Measurements from ENCODE around the gene BCAP29.

GRCh38 chr7:107596881-107597581 is 17.0 kb downstream of the BCAP29 start:
- TF ChIP-seq GATA2 (IDR thresholded peaks at IDR 0.05; ENCODE audit: low read depth, low read length) (no peak), GATA3 (IDR thresholded peaks at IDR 0.05; ENCODE audit: low read depth, low read length) (no peak)
